KG1 (cell line): Measurements from ENCODE around the gene MGAT3.
"Not testable (repeated sequence)": the region's sequence is repeated elsewhere in the genome, so short reads cannot be mapped to it uniquely, and the experiment has no call there.

Experiments
- DNase-seq: peaks from one replicate; lab custom pipeline; 2025; lab: John Stamatoyannopoulos, UW

MGAT3 gene

GRCh38 chr22:39490966-39491680, 34.3 kb downstream of the MGAT3 start:
- DNase-seq, result no peak

- DNase-seq, result no peak
These were observed 34.9 kb downstream of the MGAT3 start for GRCh38 chr22:39491696-39492095.

- DNase-seq, result no peak
These were observed 35.4 kb downstream of the MGAT3 start for GRCh38 chr22:39492186-39492585.

GRCh38 chr22:39493759-39494158, 36.9 kb downstream of the MGAT3 start:
- DNase-seq, result no peak

GRCh38 chr22:39494471-39495120, 37.8 kb downstream of the MGAT3 start:
- no peak for DNase-seq

GRCh38 chr22:39496131-39496838, 39.5 kb downstream of the MGAT3 start:
- peak; percentile 29 for DNase-seq

- no peak for DNase-seq
These were observed 40.6 kb downstream of the MGAT3 start for GRCh38 chr22:39497429-39497828.

GRCh38 chr22:39498368-39498767, 41.6 kb downstream of the MGAT3 start:
- DNase-seq, result no peak

GRCh38 chr22:39498802-39499201, 42.0 kb downstream of the MGAT3 start:
- no peak for DNase-seq

- no peak for DNase-seq
These were observed 43.3 kb downstream of the MGAT3 start for GRCh38 chr22:39500101-39500500.

GRCh38 chr22:39501644-39502108, 44.9 kb downstream of the MGAT3 start:
- DNase-seq, result no peak

GRCh38 chr22:39502109-39502788, 45.4 kb downstream of the MGAT3 start, which contains the start of gene MIEF1:
Gene MIEF1, plus strand, starts transcription at chr22:39502290. Its CDS starts 9,005 bp downstream, at chr22:39511295.
- peak; percentile 90 for DNase-seq

- no peak for DNase-seq
These were observed 46.1 kb downstream of the MGAT3 start for GRCh38 chr22:39502789-39503409.

- DNase-seq, result no peak
These were observed 46.8 kb downstream of the MGAT3 start for GRCh38 chr22:39503630-39504029.

- DNase-seq, result no peak
These were observed 47.3 kb downstream of the MGAT3 start for GRCh38 chr22:39504071-39504470.

- DNase-seq, result not testable (repeated sequence)
These were observed 50.2 kb downstream of the MGAT3 start for GRCh38 chr22:39507021-39507420.

GRCh38 chr22:39508393-39508792, 51.6 kb downstream of the MGAT3 start:
- no peak for DNase-seq

GRCh38 chr22:39510529-39511149, 53.8 kb downstream of the MGAT3 start:
- no peak for DNase-seq

GRCh38 chr22:39511226-39511625, 54.4 kb downstream of the MGAT3 start:
- no peak for DNase-seq

- no peak for DNase-seq
These were observed 55.2 kb downstream of the MGAT3 start for GRCh38 chr22:39512026-39512425.

- no peak for DNase-seq
These were observed 57.0 kb downstream of the MGAT3 start for GRCh38 chr22:39513791-39514190.
